HEK293 (cell line): ENCODE results near the gene PHLDB3.

Experiments used
- CTCF ChIA-PET: fragments of 350-600 bp; formaldehyde crosslinking; extraction: SDS; loops from one replicate; lab custom pipeline; 2021; ENCODE audit warnings: antibody characterized with exemption; lab: Yijun Ruan, JAX
- POLR2A ChIA-PET: fragments of 300-600 bp; formaldehyde crosslinking; extraction: SDS; loops from one replicate; lab custom pipeline; 2020; ENCODE audit warnings: antibody characterized with exemption, inconsistent platforms; lab: Yijun Ruan, JAX
- H3K27ac ChIP-seq: fragments of 200-500 bp; sonication (Bioruptor generic); 2 replicates; pipeline ENCODE4 v1.5.1; 2014; ENCODE audit warnings: low read depth, low read length, control low read depth, inconsistent platforms; ENCODE audit errors: extremely low read depth
- H3K36me3 ChIP-seq, 2 experiments: fragments of 200-500 bp in 1 of 2; sonication (Bioruptor generic) in 1 of 2; 1 replicate in 1 of 2; 2 replicates in 1 of 2; pipeline ENCODE4 v1.5.1; 2014 to 2017; ENCODE audit warnings: inconsistent platforms in 2 of 2, low read length in 2 of 2; ENCODE audit not compliant: control insufficient read depth in 2 of 2, insufficient read depth in 1 of 2
- H3K4me1 ChIP-seq: fragments of 200-500 bp; sonication (Bioruptor generic); 2 replicates; pipeline ENCODE4 v1.5.1; 2014; ENCODE audit warnings: mild to moderate bottlenecking, low read length, inconsistent platforms; ENCODE audit not compliant: control insufficient read depth, insufficient read depth
- H3K4me3 ChIP-seq: 2 replicates; pipeline ENCODE4 v1.5.1; 2011; ENCODE audit warnings: low read depth, mild to moderate bottlenecking, control low read depth, low read length, moderate library complexity
- H3K9me3 ChIP-seq: fragments of 200-500 bp; sonication (Bioruptor generic); 2 replicates; pipeline ENCODE4 v1.5.1; 2014; ENCODE audit warnings: low read depth, low read length, inconsistent platforms; ENCODE audit not compliant: control insufficient read depth, insufficient read depth
- EGR2 ChIP-seq: fragments of 450-650 bp; formaldehyde crosslinking; IDR thresholded peaks from 2 replicates; pipeline ENCODE4 v1.5.1; 2016; ENCODE audit warnings: low read depth, missing biosample characterization, missing genetic modification characterization
- KLF1 ChIP-seq: fragments of 450-650 bp; formaldehyde crosslinking; IDR thresholded peaks from 2 replicates; pipeline ENCODE4 v1.5.1; 2016; ENCODE audit warnings: missing biosample characterization, missing genetic modification characterization
- KLF8 ChIP-seq: fragments of 450-650 bp; formaldehyde crosslinking; IDR thresholded peaks from 2 replicates; pipeline ENCODE4 v1.5.1; 2016; ENCODE audit warnings: missing biosample characterization, missing genetic modification characterization
- KLF9 ChIP-seq: fragments of 450-650 bp; formaldehyde crosslinking; IDR thresholded peaks from 2 replicates; pipeline ENCODE4 v1.5.1; 2016; ENCODE audit warnings: missing biosample characterization, missing genetic modification characterization, low read depth
- MYNN ChIP-seq: fragments of 450-650 bp; formaldehyde crosslinking; IDR thresholded peaks from 2 replicates; pipeline ENCODE4 v1.5.1; 2016; ENCODE audit warnings: missing biosample characterization, missing genetic modification characterization, borderline replicate concordance
- PRDM1 ChIP-seq: fragments of 450-650 bp; formaldehyde crosslinking; IDR thresholded peaks from 2 replicates; pipeline ENCODE4; 2016; ENCODE audit warnings: missing biosample characterization, missing genetic modification characterization
- REPIN1 ChIP-seq: fragments of 450-650 bp; formaldehyde crosslinking; IDR thresholded peaks from 2 replicates; pipeline ENCODE4 v1.5.1; 2017; ENCODE audit warnings: missing biosample characterization, missing genetic modification characterization, low read depth
- WT1 ChIP-seq: fragments of 450-650 bp; formaldehyde crosslinking; IDR thresholded peaks from 2 replicates; pipeline ENCODE4 v1.5.1; 2016; ENCODE audit warnings: missing biosample characterization, missing genetic modification characterization
- ZBTB11 ChIP-seq: fragments of 450-650 bp; formaldehyde crosslinking; conservative IDR thresholded peaks from 2 replicates; pipeline ENCODE4 v1.5.1; 2016; ENCODE audit warnings: low read depth, missing biosample characterization, missing genetic modification characterization
- ZBTB17 ChIP-seq: fragments of 450-650 bp; formaldehyde crosslinking; IDR thresholded peaks from 2 replicates; pipeline ENCODE4 v1.5.1; 2016; ENCODE audit warnings: missing biosample characterization, missing genetic modification characterization
- ZNF121 ChIP-seq: fragments of 450-650 bp; formaldehyde crosslinking; IDR thresholded peaks from 2 replicates; pipeline ENCODE4 v1.5.1; 2016; ENCODE audit warnings: missing biosample characterization, missing genetic modification characterization
- ZNF354C ChIP-seq: fragments of 450-650 bp; formaldehyde crosslinking; IDR thresholded peaks from 2 replicates; pipeline ENCODE4 v1.5.1; 2016; ENCODE audit warnings: missing biosample characterization, missing genetic modification characterization, low read depth, borderline replicate concordance
- ZNF366 ChIP-seq: fragments of 450-650 bp; formaldehyde crosslinking; conservative IDR thresholded peaks from 2 replicates; pipeline ENCODE4 v1.5.1; 2016; ENCODE audit warnings: missing biosample characterization, missing genetic modification characterization
- ZNF48 ChIP-seq: fragments of 450-650 bp; formaldehyde crosslinking; IDR thresholded peaks from 2 replicates; pipeline ENCODE4 v1.5.1; 2016; ENCODE audit warnings: missing biosample characterization, missing genetic modification characterization
- ZNF623 ChIP-seq: fragments of 450-650 bp; formaldehyde crosslinking; IDR thresholded peaks from 2 replicates; pipeline ENCODE4 v1.5.1; 2016; ENCODE audit warnings: missing biosample characterization, missing genetic modification characterization
- ZNF626 ChIP-seq: fragments of 450-650 bp; sonication (Bioruptor Pico); formaldehyde crosslinking; IDR thresholded peaks from 2 replicates; pipeline ENCODE4 v1.5.1; 2018; ENCODE audit warnings: missing biosample characterization, missing genetic modification characterization, inconsistent platforms
- ZNF654 ChIP-seq: fragments of 450-650 bp; formaldehyde crosslinking; IDR thresholded peaks from 2 replicates; pipeline ENCODE4 v1.5.1; 2016; ENCODE audit warnings: low read depth, missing biosample characterization, missing genetic modification characterization
- ZNF785 ChIP-seq: fragments of 450-650 bp; formaldehyde crosslinking; IDR thresholded peaks from 2 replicates; pipeline ENCODE4 v1.5.1; 2016; ENCODE audit warnings: missing biosample characterization, missing genetic modification characterization
- ZNF791 ChIP-seq: fragments of 450-650 bp; formaldehyde crosslinking; IDR thresholded peaks from 2 replicates; pipeline ENCODE4 v1.5.1; 2016; ENCODE audit warnings: missing biosample characterization, missing genetic modification characterization
- ZNF792 ChIP-seq: fragments of 450-650 bp; formaldehyde crosslinking; IDR thresholded peaks from 2 replicates; pipeline ENCODE4 v1.5.1; 2016; ENCODE audit warnings: missing biosample characterization, missing genetic modification characterization
- TF ChIP-seq, protein P1 (sequence below): fragments of 450-650 bp; formaldehyde crosslinking; IDR thresholded peaks from 2 replicates; pipeline ENCODE4 v1.5.1; 2017; ENCODE audit warnings: missing biosample characterization, missing genetic modification characterization
- TF ChIP-seq, protein P2 (sequence below): fragments of 450-650 bp; formaldehyde crosslinking; IDR thresholded peaks from 2 replicates; pipeline ENCODE4 v1.5.1; 2016; ENCODE audit warnings: missing biosample characterization, missing genetic modification characterization, borderline replicate concordance

Gene PHLDB3

DNA sequence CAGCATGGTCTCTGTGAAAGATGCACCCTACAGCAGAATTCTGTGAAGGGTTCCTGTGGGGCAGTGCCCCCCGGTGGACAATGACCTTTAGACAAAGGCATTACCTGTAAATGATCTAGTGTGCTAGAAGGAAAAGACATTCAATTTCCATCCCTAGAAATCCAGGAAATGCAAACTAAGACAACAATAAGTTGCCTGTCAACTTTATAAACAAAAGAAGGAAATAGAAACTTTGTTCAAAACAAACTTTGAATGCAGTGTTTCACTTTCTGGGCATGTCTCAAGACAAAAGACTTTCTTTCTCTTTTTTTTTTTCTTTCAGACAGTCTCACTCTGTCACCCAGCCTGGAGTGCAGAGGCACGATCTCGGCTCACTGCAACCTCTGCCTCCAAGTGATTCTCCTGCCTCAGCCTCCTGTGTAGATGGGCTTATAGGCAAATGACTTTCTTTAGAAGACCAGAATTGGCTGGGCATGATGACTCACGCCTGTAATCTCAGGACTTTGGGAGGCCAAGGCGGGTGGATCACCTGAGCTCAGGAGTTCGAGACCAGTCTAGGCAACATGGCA, 74.3 kb downstream of the PHLDB3 start:
- Histone ChIP-seq H3K36me3 (0 out of 3 replicates have a peak, but pooled peaks cover 0 to 3% of the 10 kb centered on the region in 2 experiments), H3K27ac (no peak overlapping the region), H3K4me3 (no peak overlapping the region), H3K4me1 (peaks cover 10% of the 10 kb centered on the region), H3K9me3 (no peaks in the 10 kb centered on the region; the same call in 1 of the 2 replicates)
- ChIA-PET CTCF (interaction anchor here (0.6 to 13.5 kb wide), 8 partner anchors 9 to 650 kb away, joined by 3 to 217 read pairs (median 7); no protein-coding TSS in a partner anchor), POLR2A (no interaction called here)
- no peak for TF ChIP-seq ZNF785 (tag by site-specific recombination)
- TF ChIP-seq, protein P1, sequence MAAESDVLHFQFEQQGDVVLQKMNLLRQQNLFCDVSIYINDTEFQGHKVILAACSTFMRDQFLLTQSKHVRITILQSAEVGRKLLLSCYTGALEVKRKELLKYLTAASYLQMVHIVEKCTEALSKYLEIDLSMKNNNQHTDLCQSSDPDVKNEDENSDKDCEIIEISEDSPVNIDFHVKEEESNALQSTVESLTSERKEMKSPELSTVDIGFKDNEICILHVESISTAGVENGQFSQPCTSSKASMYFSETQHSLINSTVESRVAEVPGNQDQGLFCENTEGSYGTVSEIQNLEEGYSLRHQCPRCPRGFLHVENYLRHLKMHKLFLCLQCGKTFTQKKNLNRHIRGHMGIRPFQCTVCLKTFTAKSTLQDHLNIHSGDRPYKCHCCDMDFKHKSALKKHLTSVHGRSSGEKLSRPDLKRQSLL, result no peak
- TF ChIP-seq ZNF48, result no peak
- no peak for TF ChIP-seq WT1 (tag by site-specific recombination)
- peak; percentile 75; the same call in 1 of the 2 replicates for TF ChIP-seq PRDM1 (tag by site-specific recombination)
- TF ChIP-seq REPIN1 (tag by site-specific recombination), result no peak
- TF ChIP-seq ZNF654 (tag by site-specific recombination), result peak; percentile 13; the same call in 1 of the 2 replicates
- no peak for TF ChIP-seq KLF9 (tag by site-specific recombination)
- TF ChIP-seq ZNF366, result no peak
- peak; percentile 55 for TF ChIP-seq ZBTB17 (tag by site-specific recombination)
- no peak for TF ChIP-seq KLF1
- no peak for TF ChIP-seq KLF8 (tag by site-specific recombination)

- TF ChIP-seq ZNF626 (no peak), ZNF121 (tag by site-specific recombination) (peak; percentile 94)
- no peak overlapping the region for H3K27ac ChIP-seq
- POLR2A ChIA-PET, result no interaction called here
- no peaks in the 10 kb centered on the region; the same call in 1 of the 2 replicates for H3K9me3 ChIP-seq
- CTCF ChIA-PET, result interaction anchor here (0.6 to 13.5 kb wide), 13 partner anchors 8 to 161 kb away, joined by 3 to 217 read pairs (median 3); no protein-coding TSS in a partner anchor
- 0 out of 3 replicates have a peak, but pooled peaks cover 0 to 3% of the 10 kb centered on the region in 2 experiments for H3K36me3 ChIP-seq
- peaks cover 12% of the 10 kb centered on the region for H3K4me1 ChIP-seq
- no peak overlapping the region for H3K4me3 ChIP-seq
Observed at GRCh38 chr19:43429395-43429794, 75.2 kb downstream of the PHLDB3 start.

- Histone ChIP-seq H3K36me3 (0 out of 3 replicates have a peak, but pooled peaks cover 0 to 3% of the 10 kb centered on the region in 2 experiments), H3K9me3 (no peaks in the 10 kb centered on the region; the same call in 1 of the 2 replicates), H3K27ac (no peak overlapping the region), H3K4me3 (no peak overlapping the region), H3K4me1 (peaks cover 12% of the 10 kb centered on the region)
- ChIA-PET CTCF (interaction anchor here (0.6 to 12.7 kb wide), 51 partner anchors 7 to 1130 kb away, joined by 3 to 217 read pairs (median 5); partner anchors contain the start of genes TEX101 and ZNF575), POLR2A (interaction anchor here (0.7 to 1.1 kb wide), 3 partner anchors 9 to 339 kb away, joined by 3 to 9 read pairs (median 6); no protein-coding TSS in a partner anchor)
- TF ChIP-seq ZNF354C (tag by site-specific recombination) (no peak), ZBTB11 (no peak; the same call in 1 of the 2 replicates), MYNN (tag by site-specific recombination) (no peak), ZNF791 (peak; percentile 56), ZNF792 (no peak), ZNF623 (tag by site-specific recombination) (no peak), EGR2 (tag by site-specific recombination) (no peak)
- TF ChIP-seq, protein P2, sequence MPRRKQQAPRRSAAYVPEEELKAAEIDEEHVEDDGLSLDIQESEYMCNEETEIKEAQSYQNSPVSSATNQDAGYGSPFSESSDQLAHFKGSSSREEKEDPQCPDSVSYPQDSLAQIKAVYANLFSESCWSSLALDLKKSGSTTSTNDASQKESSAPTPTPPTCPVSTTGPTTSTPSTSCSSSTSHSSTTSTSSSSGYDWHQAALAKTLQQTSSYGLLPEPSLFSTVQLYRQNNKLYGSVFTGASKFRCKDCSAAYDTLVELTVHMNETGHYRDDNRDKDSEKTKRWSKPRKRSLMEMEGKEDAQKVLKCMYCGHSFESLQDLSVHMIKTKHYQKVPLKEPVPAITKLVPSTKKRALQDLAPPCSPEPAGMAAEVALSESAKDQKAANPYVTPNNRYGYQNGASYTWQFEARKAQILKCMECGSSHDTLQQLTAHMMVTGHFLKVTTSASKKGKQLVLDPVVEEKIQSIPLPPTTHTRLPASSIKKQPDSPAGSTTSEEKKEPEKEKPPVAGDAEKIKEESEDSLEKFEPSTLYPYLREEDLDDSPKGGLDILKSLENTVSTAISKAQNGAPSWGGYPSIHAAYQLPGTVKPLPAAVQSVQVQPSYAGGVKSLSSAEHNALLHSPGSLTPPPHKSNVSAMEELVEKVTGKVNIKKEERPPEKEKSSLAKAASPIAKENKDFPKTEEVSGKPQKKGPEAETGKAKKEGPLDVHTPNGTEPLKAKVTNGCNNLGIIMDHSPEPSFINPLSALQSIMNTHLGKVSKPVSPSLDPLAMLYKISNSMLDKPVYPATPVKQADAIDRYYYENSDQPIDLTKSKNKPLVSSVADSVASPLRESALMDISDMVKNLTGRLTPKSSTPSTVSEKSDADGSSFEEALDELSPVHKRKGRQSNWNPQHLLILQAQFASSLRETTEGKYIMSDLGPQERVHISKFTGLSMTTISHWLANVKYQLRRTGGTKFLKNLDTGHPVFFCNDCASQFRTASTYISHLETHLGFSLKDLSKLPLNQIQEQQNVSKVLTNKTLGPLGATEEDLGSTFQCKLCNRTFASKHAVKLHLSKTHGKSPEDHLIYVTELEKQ, result no peak
Observed at GRCh38 chr19:43425567-43426392, 78.8 kb downstream of the PHLDB3 start.
